GM18508 (cell line): ENCODE results near the gene ABCB11.
"Not testable (repeated sequence)": the region's sequence is repeated elsewhere in the genome, so short reads cannot be mapped to it uniquely, and the experiment has no call there.

Experiments used
- ATAC-seq: cut with Tn5 transposase; IDR thresholded peaks from one replicate; pipeline ENCODE4 v1.9.1; 2021; ENCODE audit warnings: moderate number of reproducible peaks; ENCODE audit not compliant: insufficient read depth, unreplicated experiment

ABCB11 gene

GRCh38 chr2:169046440-169047151, 15.5 kb upstream of the ABCB11 start:
- ATAC-seq, result no peak

- ATAC-seq, result no peak
These were observed 11.7 kb upstream of the ABCB11 start for GRCh38 chr2:169042856-169043255.

- no peak for ATAC-seq
These were observed 10.5 kb upstream of the ABCB11 start for GRCh38 chr2:169041594-169041993.

GRCh38 chr2:169039702-169040101, 8.6 kb upstream of the ABCB11 start:
- ATAC-seq, result no peak

- peak; percentile 47 for ATAC-seq
These were observed 7.2 kb upstream of the ABCB11 start for GRCh38 chr2:169038338-169038757.

GRCh38 chr2:169036736-169037440, 5.8 kb upstream of the ABCB11 start:
- ATAC-seq, result peak; percentile 79

GRCh38 chr2:169035887-169036286, 4.8 kb upstream of the ABCB11 start:
- ATAC-seq, result no peak

- ATAC-seq, result no peak
These were observed 3.9 kb upstream of the ABCB11 start for GRCh38 chr2:169034984-169035544.

GRCh38 chr2:169034256-169034655, 3.1 kb upstream of the ABCB11 start:
- no peak for ATAC-seq

- no peak for ATAC-seq
These were observed 1.8 kb downstream of the ABCB11 start for GRCh38 chr2:169029341-169029740.

- no peak for ATAC-seq
These were observed 3.9 kb downstream of the ABCB11 start for GRCh38 chr2:169027234-169027633.

- ATAC-seq, result no peak
These were observed 5.1 kb downstream of the ABCB11 start for GRCh38 chr2:169026056-169026455.

- ATAC-seq, result no peak
These were observed 8.0 kb downstream of the ABCB11 start for GRCh38 chr2:169023161-169023560.

GRCh38 chr2:169018390-169018789, 12.7 kb downstream of the ABCB11 start:
- ATAC-seq, result no peak

- ATAC-seq, result no peak
These were observed 15.2 kb downstream of the ABCB11 start for GRCh38 chr2:169015943-169016342.

GRCh38 chr2:169014780-169015179, 16.3 kb downstream of the ABCB11 start:
- no peak for ATAC-seq

- ATAC-seq, result no peak
These were observed 17.5 kb downstream of the ABCB11 start for GRCh38 chr2:169013628-169014026.

- no peak for ATAC-seq
These were observed 18.1 kb downstream of the ABCB11 start for GRCh38 chr2:169012812-169013627.

GRCh38 chr2:169012191-169012792, 18.8 kb downstream of the ABCB11 start:
- not testable (repeated sequence) for ATAC-seq

- ATAC-seq, result no peak
These were observed 19.4 kb downstream of the ABCB11 start for GRCh38 chr2:169011698-169012097.
